ENCODE measurements around the gene NCAPD3.
A peak's percentile ranks its signal among the peaks of the same experiment; 100 is the strongest.

NCAPD3 gene

GRCh38 chr11:134178032-134178674 lies 45.6 kb downstream of the NCAPD3 start:
- Histone ChIP-seq H3K4me3 (ENCODE audit: low read length) (no peak overlapping the region), H3K9ac (ENCODE audit: low read length) (no peak overlapping the region), H3K36me3 (ENCODE audit: control insufficient read depth, insufficient read depth, low read length, severe bottlenecking) (peaks cover 43% of the 10 kb centered on the region), H3K4me1 (ENCODE audit: control insufficient read depth, insufficient read depth, low read length) (peaks cover 13% of the 10 kb centered on the region), H3K9me3 (ENCODE audit: control insufficient read depth, low read length) (no peaks in the 10 kb centered on the region), H3K27me3 (replicated peaks; ENCODE audit: control insufficient read depth, insufficient read depth, low read length) (no peaks in the 10 kb centered on the region)
- no peak for DNase-seq (ENCODE audit: low read depth)

GRCh38 chr11:134176284-134176683 lies 47.5 kb downstream of the NCAPD3 start:
- no peak overlapping the region for H3K4me3 ChIP-seq (ENCODE audit: low read length)
- no peak for DNase-seq (ENCODE audit: low read depth)
- H3K9me3 ChIP-seq (ENCODE audit: control insufficient read depth, low read length), result no peaks in the 10 kb centered on the region
- H3K36me3 ChIP-seq (ENCODE audit: control insufficient read depth, insufficient read depth, low read length, severe bottlenecking), result peaks cover 52% of the 10 kb centered on the region
- H3K27me3 ChIP-seq (replicated peaks; ENCODE audit: control insufficient read depth, insufficient read depth, low read length), result no peaks in the 10 kb centered on the region
- no peak overlapping the region for H3K9ac ChIP-seq (ENCODE audit: low read length)
- peaks cover 5% of the 10 kb centered on the region for H3K4me1 ChIP-seq (ENCODE audit: control insufficient read depth, insufficient read depth, low read length)

GRCh38 chr11:134173296-134173695 lies 50.5 kb downstream of the NCAPD3 start:
- DNase-seq (ENCODE audit: low read depth), result no peak
- H3K27me3 ChIP-seq (replicated peaks; ENCODE audit: control insufficient read depth, insufficient read depth, low read length), result no peaks in the 10 kb centered on the region
- peaks cover 19% of the 10 kb centered on the region for H3K4me1 ChIP-seq (ENCODE audit: control insufficient read depth, insufficient read depth, low read length)
- no peaks in the 10 kb centered on the region for H3K9me3 ChIP-seq (ENCODE audit: control insufficient read depth, low read length)
- H3K9ac ChIP-seq (ENCODE audit: low read length), result no peak overlapping the region
- peaks cover 46% of the 10 kb centered on the region for H3K36me3 ChIP-seq (ENCODE audit: control insufficient read depth, insufficient read depth, low read length, severe bottlenecking)
- H3K4me3 ChIP-seq (ENCODE audit: low read length), result no peak overlapping the region

- Histone ChIP-seq H3K9ac (ENCODE audit: low read length) (no peak overlapping the region), H3K27me3 (replicated peaks; ENCODE audit: control insufficient read depth, insufficient read depth, low read length) (no peaks in the 10 kb centered on the region), H3K9me3 (ENCODE audit: control insufficient read depth, low read length) (no peaks in the 10 kb centered on the region), H3K4me3 (ENCODE audit: low read length) (no peak overlapping the region), H3K36me3 (ENCODE audit: control insufficient read depth, insufficient read depth, low read length, severe bottlenecking) (peaks cover 42% of the 10 kb centered on the region), H3K4me1 (ENCODE audit: control insufficient read depth, insufficient read depth, low read length) (peaks cover 19% of the 10 kb centered on the region)
- DNase-seq (ENCODE audit: low read depth), result no peak
Measured at GRCh38 chr11:134171951-134172350, 51.8 kb downstream of the NCAPD3 start.

GRCh38 chr11:134170919-134171281 lies 52.9 kb downstream of the NCAPD3 start:
- peak; percentile 63 for DNase-seq (ENCODE audit: low read depth)
- Histone ChIP-seq H3K4me3 (ENCODE audit: low read length) (no peak overlapping the region), H3K4me1 (ENCODE audit: control insufficient read depth, insufficient read depth, low read length) (peaks cover 19% of the 10 kb centered on the region), H3K9me3 (ENCODE audit: control insufficient read depth, low read length) (no peaks in the 10 kb centered on the region), H3K9ac (ENCODE audit: low read length) (no peak overlapping the region), H3K27me3 (replicated peaks; ENCODE audit: control insufficient read depth, insufficient read depth, low read length) (no peaks in the 10 kb centered on the region), H3K36me3 (ENCODE audit: control insufficient read depth, insufficient read depth, low read length, severe bottlenecking) (peaks cover 31% of the 10 kb centered on the region)

GRCh38 chr11:134170177-134170918 lies 53.4 kb downstream of the NCAPD3 start:
- Histone ChIP-seq H3K27me3 (replicated peaks; ENCODE audit: control insufficient read depth, insufficient read depth, low read length) (no peaks in the 10 kb centered on the region), H3K4me3 (ENCODE audit: low read length) (no peak overlapping the region), H3K36me3 (ENCODE audit: control insufficient read depth, insufficient read depth, low read length, severe bottlenecking) (peaks cover 31% of the 10 kb centered on the region), H3K9me3 (ENCODE audit: control insufficient read depth, low read length) (no peaks in the 10 kb centered on the region), H3K9ac (ENCODE audit: low read length) (no peak overlapping the region), H3K4me1 (ENCODE audit: control insufficient read depth, insufficient read depth, low read length) (peaks cover 18% of the 10 kb centered on the region)
- DNase-seq (ENCODE audit: low read depth), result no peak

GRCh38 chr11:134164490-134165370 lies 59.0 kb downstream of the NCAPD3 start:
- no peak overlapping the region for H3K4me3 ChIP-seq (ENCODE audit: low read length)
- peaks cover 54% of the 10 kb centered on the region for H3K36me3 ChIP-seq (ENCODE audit: control insufficient read depth, insufficient read depth, low read length, severe bottlenecking)
- no peaks in the 10 kb centered on the region for H3K9me3 ChIP-seq (ENCODE audit: control insufficient read depth, low read length)
- no peak for DNase-seq (ENCODE audit: low read depth)
- H3K9ac ChIP-seq (ENCODE audit: low read length), result no peak overlapping the region
- no peaks in the 10 kb centered on the region for H3K4me1 ChIP-seq (ENCODE audit: control insufficient read depth, insufficient read depth, low read length)
- no peaks in the 10 kb centered on the region for H3K27me3 ChIP-seq (replicated peaks; ENCODE audit: control insufficient read depth, insufficient read depth, low read length)

- H3K36me3 ChIP-seq (ENCODE audit: control insufficient read depth, insufficient read depth, low read length, severe bottlenecking), result peaks cover 68% of the 10 kb centered on the region
- no peak overlapping the region for H3K4me3 ChIP-seq (ENCODE audit: low read length)
- no peaks in the 10 kb centered on the region for H3K4me1 ChIP-seq (ENCODE audit: control insufficient read depth, insufficient read depth, low read length)
- no peaks in the 10 kb centered on the region for H3K9me3 ChIP-seq (ENCODE audit: control insufficient read depth, low read length)
- no peak overlapping the region for H3K9ac ChIP-seq (ENCODE audit: low read length)
- no peaks in the 10 kb centered on the region for H3K27me3 ChIP-seq (replicated peaks; ENCODE audit: control insufficient read depth, insufficient read depth, low read length)
- DNase-seq (ENCODE audit: low read depth), result no peak
Measured at GRCh38 chr11:134159652-134160051, 64.1 kb downstream of the NCAPD3 start.

- Histone ChIP-seq H3K9ac (ENCODE audit: low read length) (no peak overlapping the region), H3K9me3 (ENCODE audit: control insufficient read depth, low read length) (no peaks in the 10 kb centered on the region), H3K27me3 (replicated peaks; ENCODE audit: control insufficient read depth, insufficient read depth, low read length) (no peaks in the 10 kb centered on the region), H3K4me3 (ENCODE audit: low read length) (no peak overlapping the region), H3K36me3 (ENCODE audit: control insufficient read depth, insufficient read depth, low read length, severe bottlenecking) (peaks cover 79% of the 10 kb centered on the region), H3K4me1 (ENCODE audit: control insufficient read depth, insufficient read depth, low read length) (no peaks in the 10 kb centered on the region)
- DNase-seq (ENCODE audit: low read depth), result no peak
Measured at GRCh38 chr11:134158023-134158422, 65.7 kb downstream of the NCAPD3 start.

GRCh38 chr11:134157451-134157850 lies 66.3 kb downstream of the NCAPD3 start:
- Histone ChIP-seq H3K4me3 (ENCODE audit: low read length) (no peak overlapping the region), H3K9ac (ENCODE audit: low read length) (no peak overlapping the region), H3K36me3 (ENCODE audit: control insufficient read depth, insufficient read depth, low read length, severe bottlenecking) (peaks cover 79% of the 10 kb centered on the region), H3K27me3 (replicated peaks; ENCODE audit: control insufficient read depth, insufficient read depth, low read length) (no peaks in the 10 kb centered on the region), H3K9me3 (ENCODE audit: control insufficient read depth, low read length) (no peaks in the 10 kb centered on the region), H3K4me1 (ENCODE audit: control insufficient read depth, insufficient read depth, low read length) (no peaks in the 10 kb centered on the region)
- DNase-seq (ENCODE audit: low read depth), result peak; percentile 50
